ENCODE results near the gene ARID4B.
"Not testable (repeated sequence)": the region's sequence is repeated elsewhere in the genome, so short reads cannot be mapped to it uniquely, and the experiment has no call there.

ARID4B gene

DNA sequence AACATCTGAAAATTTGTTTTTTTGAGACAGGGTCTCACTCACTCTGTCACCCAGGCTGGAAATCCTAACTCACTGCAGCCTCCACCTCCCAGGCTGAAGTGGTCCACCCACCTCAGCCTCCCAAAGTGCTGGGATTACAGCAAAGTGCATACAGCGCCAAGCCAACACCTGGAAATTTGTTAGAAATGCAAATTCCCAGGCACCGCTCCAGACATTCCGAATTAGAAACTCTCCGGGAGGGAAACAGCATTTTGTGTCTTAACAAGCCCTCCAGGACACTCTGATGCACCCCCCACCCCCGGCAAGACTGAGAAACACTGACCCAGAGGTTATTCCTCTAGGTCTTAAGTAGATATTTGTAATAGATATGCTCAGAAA, 49.1 kb downstream of the ARID4B start:
- DNase-seq (ENCODE audit: low spot score): no peak
- no peak for TF ChIP-seq CTCF (IDR thresholded peaks at IDR 0.05; ENCODE audit: extremely low read depth, missing control alignments)

- no peak for TF ChIP-seq CTCF (IDR thresholded peaks at IDR 0.05; ENCODE audit: extremely low read depth, missing control alignments)
Observed at GRCh38 chr1:235278233-235278914, 49.6 kb downstream of the ARID4B start.

GRCh38 chr1:235277709-235278108, 50.3 kb downstream of the ARID4B start:
- DNase-seq (ENCODE audit: low spot score): peak; percentile 25
- TF ChIP-seq CTCF (IDR thresholded peaks at IDR 0.05; ENCODE audit: extremely low read depth, missing control alignments): no peak

More at GRCh38 chr1:235278233-235278914, 49.6 kb downstream of the ARID4B start:
- no peak for DNase-seq (ENCODE audit: low spot score)

DNA sequence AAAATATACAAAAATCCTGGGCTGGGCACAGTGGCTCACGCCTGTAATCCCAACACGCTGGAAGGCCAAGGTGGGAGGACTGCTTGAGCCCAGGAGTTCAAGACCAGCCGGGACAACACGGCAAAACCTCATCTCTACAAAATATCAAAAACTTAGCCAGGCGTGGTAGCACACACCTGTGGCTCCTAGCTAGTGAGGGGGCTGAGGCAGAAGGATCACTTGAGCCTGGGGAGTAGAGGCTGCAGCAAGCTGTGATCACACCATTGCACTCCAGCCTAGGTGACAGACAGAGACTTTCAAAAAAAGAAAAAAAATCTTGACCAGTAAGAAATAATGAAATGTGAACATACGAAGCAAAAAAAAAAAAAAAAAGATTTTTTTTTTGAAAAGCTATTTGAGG, 52.1 kb downstream of the ARID4B start:
- no peak for TF ChIP-seq CTCF (IDR thresholded peaks at IDR 0.05; ENCODE audit: extremely low read depth, missing control alignments)
- DNase-seq (ENCODE audit: low spot score): no peak

GRCh38 chr1:235275223-235275622, 52.8 kb downstream of the ARID4B start:
- DNase-seq (ENCODE audit: low spot score): peak; percentile 58
- TF ChIP-seq CTCF (IDR thresholded peaks at IDR 0.05; ENCODE audit: extremely low read depth, missing control alignments): no peak

GRCh38 chr1:235272851-235273250, 55.1 kb downstream of the ARID4B start:
- no peak for DNase-seq (ENCODE audit: low spot score)
- TF ChIP-seq CTCF (IDR thresholded peaks at IDR 0.05; ENCODE audit: extremely low read depth, missing control alignments): no peak

DNA sequence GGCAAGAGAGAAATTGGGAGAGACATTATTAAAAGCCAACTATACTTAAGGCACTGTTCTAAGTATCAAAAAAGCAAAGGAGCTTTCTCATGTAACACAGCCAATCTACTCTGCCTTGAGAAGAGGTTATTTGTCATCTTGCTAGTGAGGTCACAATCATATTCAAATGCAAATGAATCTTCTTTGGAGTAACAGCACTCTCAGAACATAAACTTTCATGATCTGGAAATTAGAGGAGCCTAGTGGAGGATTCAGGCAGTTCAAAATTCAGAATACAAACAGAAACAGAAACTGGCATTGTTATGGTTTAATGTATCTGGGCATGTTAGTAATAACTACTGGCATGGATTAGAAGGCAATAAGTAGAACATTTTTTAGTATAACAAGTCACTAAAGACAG, 57.4 kb downstream of the ARID4B start:
- DNase-seq (ENCODE audit: low spot score): no peak
- TF ChIP-seq CTCF (IDR thresholded peaks at IDR 0.05; ENCODE audit: extremely low read depth, missing control alignments): no peak

GRCh38 chr1:235269990-235270389, 58.0 kb downstream of the ARID4B start:
- not testable (repeated sequence) for DNase-seq (ENCODE audit: low spot score)

All from GM20000 (cell line).